Mesothelial cell of epicardium (in vitro differentiated cells): ENCODE data around the gene CCNT2. TPM values are rescaled to one million over a fixed set of nuclear protein-coding genes. Genes with fewer than 3 reads are reported as not detected.
A peak's percentile ranks its signal among the peaks of the same experiment; 100 is the strongest.

Source experiments
- DNase-seq, 2 experiments: peaks; one replicate each; pipeline ENCODE4 v3.0.0; 2021; ENCODE audit warnings: low spot score in 2 of 2; ENCODE audit not compliant: unreplicated experiment in 2 of 2
- H3K27ac Mint-ChIP-seq: 2 replicates; pipeline ENCODE4 v1.8.0; 2021; ENCODE audit warnings: mixed read lengths
- H3K27me3 Mint-ChIP-seq: 2 replicates; pipeline ENCODE4 v1.8.0; 2021; ENCODE audit warnings: low read depth, mixed read lengths
- H3K36me3 Mint-ChIP-seq: 2 replicates; pipeline ENCODE4 v1.8.0; 2021; ENCODE audit warnings: mixed read lengths
- H3K4me1 Mint-ChIP-seq: 2 replicates; pipeline ENCODE4 v1.8.0; 2021; ENCODE audit warnings: mixed read lengths
- H3K4me3 Mint-ChIP-seq: 2 replicates; pipeline ENCODE4 v1.8.0; 2021; ENCODE audit warnings: mild to moderate bottlenecking, moderate library complexity, mixed read lengths
- H3K9me3 Mint-ChIP-seq: 2 replicates; pipeline ENCODE4 v1.8.0; 2021; ENCODE audit warnings: mixed read lengths
- CTCF ChIP-seq: fragments of 200-600 bp; sonication (generic); IDR thresholded peaks from one replicate; pipeline ENCODE4 v1.5.0; 2021; ENCODE audit warnings: antibody characterized with exemption; ENCODE audit not compliant: unreplicated experiment
- total RNA-seq: library from RNA; stranded (reverse); gene quantifications from 3 replicates; pipeline ENCODE4 v1.2.1, GENCODE V29; 2021

The CCNT2 gene
- total RNA-seq, 1 donor from 2014 or later, result 70.5 TPM

- H3K4me1 Mint-ChIP-seq, result no peaks in the 10 kb centered on the region
- no peaks in the 10 kb centered on the region for H3K36me3 Mint-ChIP-seq
- peak; percentile 19 for TF ChIP-seq CTCF
- H3K9me3 Mint-ChIP-seq, result no peaks in the 10 kb centered on the region
- H3K27ac Mint-ChIP-seq, result no peak overlapping the region
- H3K27me3 Mint-ChIP-seq, result peaks cover 39% of the 10 kb centered on the region
- H3K4me3 Mint-ChIP-seq, result no peak overlapping the region
- DNase-seq, result no peak
Observed at GRCh38 chr2:134988994-134989605, 70.5 kb downstream of the CCNT2 start.

GRCh38 chr2:134999521-134999920 is 80.9 kb downstream of the CCNT2 start:
- no peak for TF ChIP-seq CTCF
- H3K27ac Mint-ChIP-seq, result no peak overlapping the region
- H3K9me3 Mint-ChIP-seq, result no peaks in the 10 kb centered on the region
- peaks cover 11% of the 10 kb centered on the region for H3K27me3 Mint-ChIP-seq
- no peak overlapping the region for H3K4me3 Mint-ChIP-seq
- H3K36me3 Mint-ChIP-seq, result no peaks in the 10 kb centered on the region
- DNase-seq, result no peak
- peaks cover 9% of the 10 kb centered on the region for H3K4me1 Mint-ChIP-seq

- Mint-ChIP-seq H3K9me3 (no peaks in the 10 kb centered on the region), H3K36me3 (no peaks in the 10 kb centered on the region), H3K27ac (no peak overlapping the region), H3K4me3 (no peak overlapping the region), H3K4me1 (peaks cover 9% of the 10 kb centered on the region), H3K27me3 (peaks cover 28% of the 10 kb centered on the region)
- no peak for DNase-seq
- TF ChIP-seq CTCF, result no peak
Observed at GRCh38 chr2:135002836-135003235, 84.2 kb downstream of the CCNT2 start.

GRCh38 chr2:135004005-135004746 is 85.6 kb downstream of the CCNT2 start:
- no peak overlapping the region for H3K27ac Mint-ChIP-seq
- peaks cover 9% of the 10 kb centered on the region for H3K4me1 Mint-ChIP-seq
- TF ChIP-seq CTCF, result peak; percentile 59
- H3K36me3 Mint-ChIP-seq, result no peaks in the 10 kb centered on the region
- H3K4me3 Mint-ChIP-seq, result no peak overlapping the region
- H3K9me3 Mint-ChIP-seq, result no peaks in the 10 kb centered on the region
- peaks cover 30% of the 10 kb centered on the region for H3K27me3 Mint-ChIP-seq
- peak; percentile 56 to 79 for DNase-seq

- no peak for DNase-seq
- Mint-ChIP-seq H3K36me3 (no peaks in the 10 kb centered on the region), H3K9me3 (no peaks in the 10 kb centered on the region), H3K27ac (no peak overlapping the region), H3K4me3 (no peak overlapping the region), H3K27me3 (peaks cover 34% of the 10 kb centered on the region), H3K4me1 (peaks cover 5% of the 10 kb centered on the region)
- TF ChIP-seq CTCF, result no peak
Observed at GRCh38 chr2:135005753-135006152, 87.1 kb downstream of the CCNT2 start.

Other genes starting within 250 kb of the CCNT2 start
- 0.29 to 0.47 TPM in 2 of 3 replicates, not detected in the other for gene TMEM163, start 199.8 kb upstream of the CCNT2 start, total RNA-seq
- gene ACMSD, start 80.2 kb upstream of the CCNT2 start, total RNA-seq, result not detected in 3 replicates
- not detected in 3 replicates for gene MAP3K19, start 128.6 kb downstream of the CCNT2 start, total RNA-seq
- 33.7 to 37.3 TPM (median 35.2 TPM) in 3 replicates for gene RAB3GAP1, start 133.5 kb downstream of the CCNT2 start, total RNA-seq